Esophagus squamous epithelium (tissue), 5 donors: ENCODE measurements around the gene SLC33A1. TPM values are rescaled to one million over a fixed set of nuclear protein-coding genes. Genes with fewer than 3 reads are reported as not detected.

Experiments
- DNase-seq: peaks from one replicate; lab custom pipeline; 2025; lab: John Stamatoyannopoulos, UW
- H3K27ac ChIP-seq, 4 donors: fragments of 200-600 bp; sonication (generic); one replicate each; pipeline ENCODE4 v1.5.1; 2016 to 2019; ENCODE audit warnings: mild to moderate bottlenecking in 1 of 4
- H3K27me3 ChIP-seq, 4 donors: fragments of 200-600 bp; sonication (generic); 1 replicate in 3 of 4; 2 replicates in 1 of 4; pipeline versions ENCODE4 v1.5.1 to v1.6.0; 2017 to 2021; ENCODE audit warnings: antibody characterized with exemption in 1 of 4
- H3K36me3 ChIP-seq, 3 donors: fragments of 200-600 bp; sonication (generic); one replicate each; pipeline ENCODE4 v1.5.1; 2016 to 2019
- H3K4me1 ChIP-seq, 3 donors: fragments of 200-600 bp; sonication (generic); one replicate each; pipeline ENCODE4 v1.5.1; 2017 to 2019
- H3K4me3 ChIP-seq, 4 donors: fragments of 200-600 bp; sonication (generic); 1 replicate in 3 of 4; 2 replicates in 1 of 4; pipeline ENCODE4 v1.5.1; 2016 to 2019; ENCODE audit warnings: mild to moderate bottlenecking in 2 of 4, moderate library complexity in 1 of 4
- H3K9me3 ChIP-seq, 3 donors: fragments of 200-600 bp; sonication (generic); one replicate each; pipeline ENCODE4 v1.5.1; 2016 to 2019
- POLR2A ChIP-seq, 4 donors: fragments of 450-650 bp; IDR thresholded peaks; one replicate each; pipeline ENCODE4 v1.6.1; 2017; ENCODE audit warnings: antibody characterized with exemption in 4 of 4, mild to moderate bottlenecking in 4 of 4, moderate library complexity in 3 of 4
- WGBS, 2 donors: methylation state at CpG; one replicate each; pipeline ENCODE4 v1.1.5; 2018; 5-methylcytosine and 5-hydroxymethylcytosine counted together
- intact Hi-C: fragments of 100-400 bp; cut with DNase I; formaldehyde crosslinking; loops from one replicate; pipeline ENCODE4 v1.15.0; 2022
- total RNA-seq, 4 donors: library from RNA; depleted of rRNA; stranded (reverse); fragments of >200 nt; gene quantifications; one replicate each; pipeline ENCODE4 v1.1.0, GENCODE V29; 2016
- TF ChIP-seq, protein P1 (sequence below), 6 experiments: fragments of 450-650 bp in 4 of 6; fragments of 200-600 bp in 2 of 6; sonication (generic) in 2 of 6; IDR thresholded peaks; one replicate each; pipeline ENCODE4 v1.5.1; 2016 to 2019; ENCODE audit warnings: antibody characterized with exemption in 6 of 6, mild to moderate bottlenecking in 4 of 6, moderate library complexity in 4 of 6
- donor health status: DM: yes; HTN: yes; CAD: no.

Gene SLC33A1
- total RNA-seq, 4 donors from 2014 or later, result 16.3 to 22.0 (median 21.8) TPM

DNA sequence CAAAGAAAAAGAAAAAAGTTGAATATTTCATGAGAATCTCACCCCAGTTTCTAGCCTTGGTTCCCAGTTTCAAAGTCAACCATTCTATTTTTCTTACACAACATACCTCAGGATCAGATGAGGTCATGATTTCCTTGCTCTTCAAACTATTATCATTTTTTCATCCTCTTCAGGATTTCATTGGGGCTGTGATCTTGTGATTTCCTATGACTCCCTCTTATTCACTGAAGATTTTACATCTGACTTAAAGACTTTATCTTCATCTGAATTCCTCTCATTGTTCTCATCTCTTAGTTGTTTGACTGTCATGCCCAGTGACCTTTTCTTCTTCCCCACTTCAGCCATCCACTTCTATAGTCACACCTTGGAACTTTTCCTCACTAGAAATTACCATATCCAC lies 45.0 kb downstream of the SLC33A1 start:
- intact Hi-C loops, result loop anchor here (2.0 kb wide), 1 partner anchor 54 kb away; no protein-coding TSS in a partner anchor
- H3K4me1 ChIP-seq, result peaks cover 0 to 16% (median 3%) of the 10 kb centered on the region in 3 donors
- no peak overlapping the region for H3K27ac ChIP-seq
- no peak for DNase-seq
- no peaks in the 10 kb centered on the region for H3K27me3 ChIP-seq
- no peaks in the 10 kb centered on the region for H3K9me3 ChIP-seq
- TF ChIP-seq, protein P1, sequence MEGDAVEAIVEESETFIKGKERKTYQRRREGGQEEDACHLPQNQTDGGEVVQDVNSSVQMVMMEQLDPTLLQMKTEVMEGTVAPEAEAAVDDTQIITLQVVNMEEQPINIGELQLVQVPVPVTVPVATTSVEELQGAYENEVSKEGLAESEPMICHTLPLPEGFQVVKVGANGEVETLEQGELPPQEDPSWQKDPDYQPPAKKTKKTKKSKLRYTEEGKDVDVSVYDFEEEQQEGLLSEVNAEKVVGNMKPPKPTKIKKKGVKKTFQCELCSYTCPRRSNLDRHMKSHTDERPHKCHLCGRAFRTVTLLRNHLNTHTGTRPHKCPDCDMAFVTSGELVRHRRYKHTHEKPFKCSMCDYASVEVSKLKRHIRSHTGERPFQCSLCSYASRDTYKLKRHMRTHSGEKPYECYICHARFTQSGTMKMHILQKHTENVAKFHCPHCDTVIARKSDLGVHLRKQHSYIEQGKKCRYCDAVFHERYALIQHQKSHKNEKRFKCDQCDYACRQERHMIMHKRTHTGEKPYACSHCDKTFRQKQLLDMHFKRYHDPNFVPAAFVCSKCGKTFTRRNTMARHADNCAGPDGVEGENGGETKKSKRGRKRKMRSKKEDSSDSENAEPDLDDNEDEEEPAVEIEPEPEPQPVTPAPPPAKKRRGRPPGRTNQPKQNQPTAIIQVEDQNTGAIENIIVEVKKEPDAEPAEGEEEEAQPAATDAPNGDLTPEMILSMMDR (IDR thresholded peaks at IDR 0.05), result no peak
- TF ChIP-seq POLR2A (IDR thresholded peaks at IDR 0.05), result no peak
- no peak overlapping the region for H3K4me3 ChIP-seq
- H3K36me3 ChIP-seq, result no peaks in the 10 kb centered on the region

DNA sequence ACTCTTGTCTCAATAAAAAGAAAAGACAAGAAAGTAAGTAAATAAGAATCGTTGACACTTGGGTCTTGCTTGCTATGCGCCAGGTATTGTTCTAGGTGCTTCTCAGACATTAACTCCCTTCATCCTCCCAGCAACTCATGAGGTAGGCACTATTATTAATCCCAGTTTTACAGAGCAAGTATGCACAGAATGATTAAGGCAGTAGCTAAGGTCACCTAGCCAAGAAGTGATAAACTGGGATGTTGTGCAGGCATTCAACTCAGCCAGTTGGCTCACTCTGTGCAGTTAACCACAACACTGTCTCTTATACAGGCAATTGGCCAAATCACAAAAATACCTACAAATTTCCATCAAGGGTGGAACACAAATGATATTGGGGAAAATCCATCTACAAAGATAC lies 46.4 kb downstream of the SLC33A1 start:
- Histone ChIP-seq H3K4me3 (no peak overlapping the region), H3K36me3 (no peaks in the 10 kb centered on the region), H3K4me1 (peaks cover 0 to 16% (median 3%) of the 10 kb centered on the region in 3 donors), H3K27me3 (no peaks in the 10 kb centered on the region), H3K9me3 (no peaks in the 10 kb centered on the region), H3K27ac (no peak overlapping the region)
- DNase-seq, result no peak
- TF ChIP-seq POLR2A (IDR thresholded peaks at IDR 0.05), result no peak
- TF ChIP-seq, protein P1 (IDR thresholded peaks at IDR 0.05), result no peak
- intact Hi-C loops, result loop anchor here (2.0 kb wide), 1 partner anchor 53 kb away; no protein-coding TSS in a partner anchor
- 89 to 93% methylated on average over 2 of the region's 2 CpGs for WGBS, 2 donors

DNA sequence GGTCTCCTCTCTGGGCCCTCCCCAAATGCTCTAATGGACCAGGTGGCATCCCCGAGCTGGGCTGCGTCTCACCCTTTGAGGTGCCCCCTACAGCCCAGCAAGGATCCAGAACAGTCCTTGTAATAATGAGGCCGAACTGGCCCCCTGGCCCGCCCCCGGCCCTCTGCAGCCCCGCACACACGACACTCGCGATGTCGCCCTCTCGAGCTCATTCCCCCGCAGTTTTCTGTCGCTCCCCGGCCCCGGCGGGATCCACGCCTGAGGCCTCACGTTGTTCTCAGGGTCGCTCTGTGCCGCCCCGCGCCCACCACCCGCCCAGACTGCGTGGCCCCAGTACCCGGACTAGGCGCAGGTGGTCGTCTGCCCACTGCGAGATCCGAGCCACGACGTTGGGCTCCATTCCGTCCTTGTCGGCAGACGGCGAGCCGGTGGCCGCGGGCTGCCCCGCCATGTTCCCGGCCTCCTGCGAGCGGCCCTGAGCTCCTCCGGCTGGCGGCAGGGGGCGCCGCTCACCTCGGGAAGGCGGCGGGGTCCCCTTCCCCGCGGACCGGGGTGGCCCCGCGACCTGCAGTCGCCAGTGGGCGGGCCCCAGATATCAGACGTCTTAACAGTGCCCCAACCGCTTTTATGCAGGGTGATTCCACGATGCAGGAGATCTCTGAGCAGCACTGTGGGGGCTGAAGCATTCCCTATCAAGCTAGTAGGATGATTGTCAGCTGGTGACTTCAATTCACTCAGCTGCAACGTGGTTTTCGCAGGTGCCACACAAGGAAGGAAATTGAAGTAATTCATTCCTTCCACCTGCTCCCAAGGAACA lies 48.2 kb downstream of the SLC33A1 start, which contains the start of gene C3orf33:
Gene C3orf33, minus strand, starts transcription at position 477 of the 817 bp plus-strand sequence. Its CDS starts 26 bp downstream, at position 451.
- intact Hi-C loops, result no loop called here
- Histone ChIP-seq H3K27me3 (no peaks in the 10 kb centered on the region), H3K36me3 (no peaks in the 10 kb centered on the region), H3K27ac (peak within 1 kb of the TSS; percentile 74 to 88 (median 84)), H3K9me3 (no peaks in the 10 kb centered on the region), H3K4me3 (peak within 1 kb of the TSS; percentile 53 to 93 (median 80)), H3K4me1 (peaks cover 0 to 16% (median 3%) of the 10 kb centered on the region in 3 donors)
- no peak for DNase-seq
- 0 to 1% methylated on average over 12 to 26 of the region's 61 CpGs for WGBS, 2 donors
- TF ChIP-seq POLR2A (IDR thresholded peaks at IDR 0.05), result no peak
- TF ChIP-seq, protein P1 (IDR thresholded peaks at IDR 0.05), result peak; percentile 64 to 95 (median 80)

DNA sequence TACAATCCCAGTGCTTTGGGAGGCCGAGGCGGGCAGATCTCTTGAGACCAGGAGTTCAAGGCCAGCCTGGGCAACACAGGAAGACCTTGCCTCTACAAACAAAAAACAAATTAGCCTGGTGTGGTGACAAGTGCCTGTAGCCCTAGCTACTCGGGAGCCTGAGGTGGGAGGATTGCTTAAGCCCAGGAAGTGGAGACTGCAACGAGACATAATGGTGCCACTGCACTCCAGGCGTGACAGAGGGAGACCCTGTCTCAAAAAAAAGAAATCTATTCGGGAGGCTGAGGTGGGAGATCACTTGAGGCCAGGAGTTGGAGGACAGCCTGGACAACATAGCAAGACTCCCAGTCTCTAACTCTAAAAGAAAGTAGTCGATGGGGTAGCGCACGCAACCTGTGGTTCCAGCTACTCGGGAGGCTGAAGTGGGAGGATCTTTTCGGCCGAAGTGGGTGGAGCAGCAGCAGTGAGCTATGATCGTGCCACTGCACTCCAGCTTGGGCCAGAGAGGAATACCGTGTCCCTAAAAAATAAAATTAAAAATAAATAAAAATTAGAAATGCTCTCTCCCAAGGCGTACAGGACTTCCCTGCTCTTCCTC lies 48.9 kb downstream of the SLC33A1 start:
- intact Hi-C loops, result no loop called here
- no peaks in the 10 kb centered on the region for H3K27me3 ChIP-seq
- WGBS, 2 donors, result 49% methylated on average over 14 to 15 of the region's 15 CpGs
- TF ChIP-seq, protein P1 (IDR thresholded peaks at IDR 0.05), result no peak
- no peak for TF ChIP-seq POLR2A (IDR thresholded peaks at IDR 0.05)
- H3K4me3 ChIP-seq, result peak overlapping the region; percentile 53 to 93 (median 80)
- no peaks in the 10 kb centered on the region for H3K9me3 ChIP-seq
- peak overlapping the region in 3 of 4 donors; percentile 74 to 88 (median 86) for H3K27ac ChIP-seq
- H3K36me3 ChIP-seq, result no peaks in the 10 kb centered on the region
- DNase-seq, result no peak
- H3K4me1 ChIP-seq, result peaks cover 0 to 16% (median 3%) of the 10 kb centered on the region in 3 donors

DNA sequence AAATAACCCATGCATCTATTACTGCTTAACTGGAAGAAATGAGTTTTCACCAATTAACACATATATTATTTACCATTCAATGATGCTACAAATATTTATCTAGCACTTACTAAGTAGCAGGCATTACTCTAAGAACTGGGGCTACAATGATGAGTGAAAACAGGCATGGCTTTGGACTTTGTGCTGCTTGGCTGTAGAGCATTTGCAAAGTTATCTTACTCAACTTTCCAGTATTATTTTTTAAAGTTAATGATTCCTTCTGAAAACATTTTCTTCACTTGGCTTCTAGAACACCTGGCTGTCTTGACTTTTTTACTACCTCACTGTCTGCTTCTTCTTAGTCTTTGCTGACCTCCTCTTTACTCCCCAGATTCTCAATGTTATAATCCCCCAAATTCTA lies 49.9 kb downstream of the SLC33A1 start:
- Histone ChIP-seq H3K27ac (no peak overlapping the region), H3K9me3 (no peaks in the 10 kb centered on the region), H3K27me3 (no peaks in the 10 kb centered on the region), H3K4me1 (peaks cover 0 to 16% (median 3%) of the 10 kb centered on the region in 3 donors), H3K36me3 (no peaks in the 10 kb centered on the region), H3K4me3 (no peak overlapping the region)
- no peak for DNase-seq
- TF ChIP-seq, protein P1 (IDR thresholded peaks at IDR 0.05), result no peak
- no peak for TF ChIP-seq POLR2A (IDR thresholded peaks at IDR 0.05)
- intact Hi-C loops, result no loop called here
